Adrenal gland (tissue), 5 donors: ENCODE data around the gene HIBADH.

Experiments
- CTCF ChIP-seq, 6 experiments: fragments of 450-650 bp in 4 of 6; fragments of 200-600 bp in 2 of 6; sonication (generic) in 1 of 6; IDR thresholded peaks; 1 replicate in 5 of 6; 2 replicates in 1 of 6; pipeline versions ENCODE4 v1.5.1 to v1.8.0; 2016 to 2021; ENCODE audit warnings: antibody characterized with exemption in 6 of 6, mild to moderate bottlenecking in 2 of 6, moderate library complexity in 1 of 6
- POLR2A ChIP-seq, 2 donors: fragments of 450-650 bp; IDR thresholded peaks; one replicate each; pipeline ENCODE4 v1.6.1; 2017; ENCODE audit warnings: antibody characterized with exemption in 2 of 2, mild to moderate bottlenecking in 2 of 2, moderate library complexity in 1 of 2
- donor health status: DM: no; HTN: no; CAD: no.

- TF ChIP-seq CTCF (IDR thresholded peaks at IDR 0.05) (no peak), POLR2A (IDR thresholded peaks at IDR 0.05) (no peak)
Measured at GRCh38 chr7:27655184-27655583, 7.5 kb downstream of the HIBADH start.
